Osteocyte (in vitro differentiated cells): ENCODE measurements around the gene LRRC10B. TPM values are rescaled to one million over a fixed set of nuclear protein-coding genes. Genes with fewer than 3 reads are reported as not detected.
A peak's percentile ranks its signal among the peaks of the same experiment; 100 is the strongest.

ENCODE experiments used
- DNase-seq: peaks from one replicate; pipeline ENCODE4 v3.0.0; 2021; ENCODE audit warnings: mixed read lengths; ENCODE audit not compliant: unreplicated experiment; ENCODE audit errors: extremely low spot score
- H3K27ac Mint-ChIP-seq: one replicate; pipeline ENCODE4 v1.8.0; 2021; ENCODE audit warnings: mild to moderate bottlenecking, mixed read lengths; ENCODE audit not compliant: unreplicated experiment
- H3K27me3 Mint-ChIP-seq: one replicate; pipeline ENCODE4 v1.8.0; 2021; ENCODE audit warnings: mixed read lengths; ENCODE audit not compliant: unreplicated experiment
- H3K36me3 Mint-ChIP-seq: one replicate; pipeline ENCODE4 v1.8.0; 2021; ENCODE audit warnings: mixed read lengths; ENCODE audit not compliant: unreplicated experiment
- H3K4me1 Mint-ChIP-seq: one replicate; pipeline ENCODE4 v1.8.0; 2021; ENCODE audit warnings: mixed read lengths; ENCODE audit not compliant: unreplicated experiment
- H3K4me3 Mint-ChIP-seq: one replicate; pipeline ENCODE4 v1.8.0; 2021; ENCODE audit warnings: mild to moderate bottlenecking, moderate library complexity, mixed read lengths; ENCODE audit not compliant: unreplicated experiment
- H3K9me3 Mint-ChIP-seq: one replicate; pipeline ENCODE4 v1.8.0; 2021; ENCODE audit warnings: mixed read lengths; ENCODE audit not compliant: unreplicated experiment
- CTCF ChIP-seq: fragments of 200-600 bp; sonication (generic); IDR thresholded peaks from 2 replicates; pipeline ENCODE4 v1.5.0; 2021; ENCODE audit warnings: antibody characterized with exemption, mild to moderate bottlenecking, moderate library complexity
- total RNA-seq: library from RNA; stranded (reverse); gene quantifications from 2 replicates; pipeline ENCODE4 v1.2.1, GENCODE V29; 2021

Gene LRRC10B
- total RNA-seq, 1 donor from 2014 or later = not detected

- no peak overlapping the region for H3K4me3 Mint-ChIP-seq
- DNase-seq = no peak
- H3K4me1 Mint-ChIP-seq = peaks cover 1% of the 10 kb centered on the region
- no peaks in the 10 kb centered on the region for H3K36me3 Mint-ChIP-seq
- no peaks in the 10 kb centered on the region for H3K9me3 Mint-ChIP-seq
- H3K27ac Mint-ChIP-seq = no peak overlapping the region
- H3K27me3 Mint-ChIP-seq = peaks cover 11% of the 10 kb centered on the region
- no peak for TF ChIP-seq CTCF
Measured at GRCh38 chr11:61480994-61481335, 27.6 kb upstream of the LRRC10B start.

- no peak for DNase-seq
- Mint-ChIP-seq H3K9me3 (no peaks in the 10 kb centered on the region), H3K27me3 (peaks cover 11% of the 10 kb centered on the region), H3K36me3 (no peaks in the 10 kb centered on the region), H3K4me3 (no peak overlapping the region), H3K27ac (no peak overlapping the region), H3K4me1 (peaks cover 1% of the 10 kb centered on the region)
- no peak for TF ChIP-seq CTCF
Measured at GRCh38 chr11:61481806-61482205, 26.7 kb upstream of the LRRC10B start.

GRCh38 chr11:61482513-61482912 lies 26.0 kb upstream of the LRRC10B start:
- H3K27ac Mint-ChIP-seq = no peak overlapping the region
- H3K9me3 Mint-ChIP-seq = no peaks in the 10 kb centered on the region
- peaks cover 11% of the 10 kb centered on the region for H3K27me3 Mint-ChIP-seq
- peaks cover 2% of the 10 kb centered on the region for H3K36me3 Mint-ChIP-seq
- no peak overlapping the region for H3K4me3 Mint-ChIP-seq
- peak; percentile 47 for TF ChIP-seq CTCF
- H3K4me1 Mint-ChIP-seq = peaks cover 1% of the 10 kb centered on the region
- no peak for DNase-seq

GRCh38 chr11:61484541-61484940 lies 24.0 kb upstream of the LRRC10B start:
- Mint-ChIP-seq H3K4me3 (no peak overlapping the region), H3K4me1 (peaks cover 14% of the 10 kb centered on the region), H3K27ac (no peak overlapping the region), H3K36me3 (peaks cover 2% of the 10 kb centered on the region), H3K27me3 (peaks cover 12% of the 10 kb centered on the region), H3K9me3 (no peaks in the 10 kb centered on the region)
- DNase-seq = no peak
- no peak for TF ChIP-seq CTCF

GRCh38 chr11:61485080-61485479 lies 23.5 kb upstream of the LRRC10B start:
- Mint-ChIP-seq H3K27me3 (peaks cover 8% of the 10 kb centered on the region), H3K9me3 (no peaks in the 10 kb centered on the region), H3K4me1 (peaks cover 20% of the 10 kb centered on the region), H3K36me3 (peaks cover 2% of the 10 kb centered on the region), H3K27ac (no peak overlapping the region), H3K4me3 (no peak overlapping the region)
- no peak for DNase-seq
- TF ChIP-seq CTCF = no peak
